Choroid plexus epithelial cell (primary cell): ENCODE measurements around the gene UPK2.
"Not testable (repeated sequence)": the region's sequence is repeated elsewhere in the genome, so short reads cannot be mapped to it uniquely, and the experiment has no call there.

Experiments
- DNase-seq: peaks from one replicate; pipeline ENCODE4 v3.0.0-alpha.2; 2010; ENCODE audit warnings: low read depth
- H3K4me3 ChIP-seq: 2 replicates; pipeline ENCODE4 v1.5.1; 2011; ENCODE audit warnings: low read depth, mild to moderate bottlenecking, control low read depth, low read length, moderate library complexity
- CTCF ChIP-seq: conservative IDR thresholded peaks from 2 replicates; pipeline ENCODE4 v1.5.1; 2011; ENCODE audit warnings: low read depth, mild to moderate bottlenecking, control low read depth, inconsistent platforms, low read length, moderate library complexity

The UPK2 gene

GRCh38 chr11:118948000-118948399, 8.1 kb upstream of the UPK2 start:
- TF ChIP-seq CTCF = no peak
- no peak for DNase-seq
- no peak overlapping the region for H3K4me3 ChIP-seq

DNA sequence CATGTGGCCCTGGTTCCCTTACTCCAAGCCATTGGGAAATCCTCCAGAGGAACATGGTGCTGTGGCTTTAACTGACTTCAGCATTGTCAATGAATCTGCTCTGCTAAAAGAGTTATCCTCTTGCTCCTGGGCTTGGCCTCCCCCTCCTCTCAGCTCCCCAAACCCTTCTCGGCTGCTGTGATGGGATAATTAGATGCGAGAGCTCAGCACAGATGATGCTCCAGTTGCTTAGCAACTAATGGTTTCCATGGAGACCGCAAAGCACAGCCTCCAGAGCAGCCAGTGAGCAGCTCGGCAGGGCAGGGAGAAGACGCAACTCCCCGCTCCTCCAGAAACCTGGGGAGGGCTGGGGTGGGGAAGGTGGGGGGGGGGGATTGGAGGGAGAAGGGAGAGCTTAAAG, 2.8 kb upstream of the UPK2 start:
- no peak overlapping the region for H3K4me3 ChIP-seq
- DNase-seq = peak; percentile 44
- no peak for TF ChIP-seq CTCF

DNA sequence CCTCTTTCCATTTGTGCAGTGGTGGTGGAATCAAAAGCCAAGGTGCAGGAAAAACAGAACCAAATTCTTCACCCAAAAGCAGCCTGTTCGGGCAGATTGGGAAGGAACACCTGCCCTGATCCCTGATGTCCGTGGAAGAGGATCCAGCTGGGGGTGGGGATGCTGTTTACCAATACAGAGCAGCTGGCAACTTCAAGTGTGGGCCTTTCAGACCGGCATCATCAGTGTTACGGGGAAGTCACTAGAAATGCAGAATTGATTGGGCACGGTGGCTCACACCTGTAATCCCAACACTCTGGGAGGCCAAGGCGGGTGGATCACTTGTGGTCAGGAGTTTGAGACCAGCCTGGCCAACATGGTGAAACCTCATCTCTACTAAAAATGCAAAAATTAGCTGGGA, 2.1 kb upstream of the UPK2 start:
- DNase-seq, H3K4me3 ChIP-seq: not testable (repeated sequence)

- no peak overlapping the region for H3K4me3 ChIP-seq
- no peak for TF ChIP-seq CTCF
- DNase-seq = no peak
Observed at GRCh38 chr11:118956847-118957469, 860 bp downstream of the UPK2 start.

- no peak for DNase-seq
- no peak for TF ChIP-seq CTCF
- no peak overlapping the region for H3K4me3 ChIP-seq
Observed at GRCh38 chr11:118957549-118957948, 1.5 kb downstream of the UPK2 start.

DNA sequence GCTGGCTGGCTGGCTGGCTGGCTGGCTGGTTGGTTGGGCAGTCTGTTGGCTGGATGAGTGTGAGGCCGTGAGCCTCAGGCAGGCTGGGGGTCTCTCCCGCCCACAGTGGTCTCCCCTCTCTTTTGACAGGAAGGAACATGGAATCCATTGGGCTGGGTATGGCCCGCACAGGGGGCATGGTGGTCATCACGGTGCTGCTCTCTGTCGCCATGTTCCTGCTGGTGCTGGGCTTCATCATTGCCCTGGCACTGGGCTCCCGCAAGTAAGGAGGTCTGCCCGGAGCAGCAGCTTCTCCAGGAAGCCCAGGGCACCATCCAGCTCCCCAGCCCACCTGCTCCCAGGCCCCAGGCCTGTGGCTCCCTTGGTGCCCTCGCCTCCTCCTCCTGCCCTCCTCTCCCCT, 1.9 kb downstream of the UPK2 start:
- DNase-seq = no peak
- no peak overlapping the region for H3K4me3 ChIP-seq
- no peak for TF ChIP-seq CTCF

DNA sequence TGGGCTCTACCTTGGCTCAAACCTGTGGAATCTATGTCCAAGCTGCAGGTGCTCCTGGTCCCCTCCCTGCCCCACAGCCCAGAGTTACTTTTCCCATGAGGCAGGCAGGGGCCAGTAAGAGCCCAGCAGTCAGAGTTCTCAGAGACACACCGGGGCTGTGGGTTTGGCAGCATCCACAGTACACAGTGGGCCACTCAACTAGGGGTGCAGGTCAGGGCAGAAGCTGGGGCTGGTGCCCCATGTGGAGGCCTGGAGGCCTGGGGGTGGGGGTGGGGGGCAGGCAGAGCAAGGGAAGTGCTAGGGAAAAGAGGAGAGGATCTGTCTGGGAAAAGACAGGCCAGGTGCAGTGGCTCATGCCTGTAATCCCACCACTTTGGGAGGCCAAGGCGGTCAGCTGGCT, 2.5 kb downstream of the UPK2 start:
- no peak overlapping the region for H3K4me3 ChIP-seq
- no peak for DNase-seq
- TF ChIP-seq CTCF = no peak
